ENCODE measurements around the gene CRABP2.

DNA sequence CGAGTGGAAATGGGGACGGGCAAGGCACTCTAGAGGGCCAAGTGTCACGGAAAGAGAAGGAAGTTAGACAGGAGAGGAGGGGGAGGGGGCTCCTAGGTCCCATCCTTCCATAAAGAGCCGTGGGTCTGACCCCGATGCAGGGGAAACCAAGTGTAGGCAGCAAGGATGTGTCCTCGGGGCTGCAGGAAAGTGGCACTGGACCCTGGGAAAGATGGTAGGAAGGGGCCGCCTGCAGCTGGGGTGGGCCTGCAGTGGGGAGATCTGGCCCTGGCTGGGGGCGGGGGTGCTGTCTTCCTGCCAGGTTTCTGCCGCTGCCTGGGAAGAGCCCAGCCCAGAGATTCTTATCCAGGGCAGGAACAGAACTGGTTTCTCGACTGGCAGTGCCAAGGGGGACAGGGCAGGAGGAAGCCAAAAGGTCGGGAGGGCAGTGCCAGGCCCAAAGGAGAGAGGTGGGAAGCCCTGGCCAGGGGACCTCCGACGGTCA lies 12.9 kb downstream of the CRABP2 start:
- TF ChIP-seq CTCF (IDR thresholded peaks at IDR 0.05) (no peak), POLR2A (IDR thresholded peaks at IDR 0.05) (no peak)

Data from upper lobe of left lung (tissue), 4 donors.